Tibial nerve (tissue), 4 donors: ENCODE data around the gene GRPEL2. TPM values are rescaled to one million over a fixed set of nuclear protein-coding genes. Genes with fewer than 3 reads are reported as not detected.

Experiments
- DNase-seq, 2 donors: peaks; one replicate each; pipeline ENCODE4 v3.0.0-alpha.2; 2019; ENCODE audit warnings: low spot score in 2 of 2
- H3K27ac ChIP-seq, 4 donors: fragments of 200-600 bp; sonication (generic) in 3 of 4; one replicate each; pipeline ENCODE4 v1.5.1; 2017 to 2019; ENCODE audit warnings: mild to moderate bottlenecking in 1 of 4
- H3K27me3 ChIP-seq, 2 donors: fragments of 200-600 bp; sonication (generic) in 1 of 2; one replicate each; pipeline versions ENCODE4 v1.5.1 to v1.6.0; 2017 to 2019
- H3K36me3 ChIP-seq, 3 donors: fragments of 200-600 bp; sonication (generic); one replicate each; pipeline ENCODE4 v1.5.1; 2018 to 2019
- H3K4me1 ChIP-seq, 4 donors: fragments of 200-600 bp; sonication (generic) in 3 of 4; one replicate each; pipeline ENCODE4 v1.5.1; 2017 to 2019
- H3K4me3 ChIP-seq, 4 donors: fragments of 200-600 bp; sonication (generic) in 3 of 4; one replicate each; pipeline ENCODE4 v1.5.1; 2017 to 2019; ENCODE audit warnings: mild to moderate bottlenecking in 1 of 4, moderate library complexity in 1 of 4
- H3K9me3 ChIP-seq, 4 donors: fragments of 200-600 bp; sonication (generic) in 3 of 4; one replicate each; pipeline ENCODE4 v1.5.1; 2017 to 2019
- CTCF ChIP-seq, 5 experiments: fragments of 200-600 bp in 3 of 5; fragments of 450-650 bp in 2 of 5; sonication (generic) in 3 of 5; IDR thresholded peaks; one replicate each; pipeline ENCODE4 v1.5.1; 2016 to 2019; ENCODE audit warnings: antibody characterized with exemption in 5 of 5, mild to moderate bottlenecking in 3 of 5, moderate library complexity in 2 of 5
- EP300 ChIP-seq, 2 donors: sonication (generic); formaldehyde crosslinking; IDR thresholded peaks; one replicate each; pipeline ENCODE4 v1.6.1; 2017; ENCODE audit warnings: antibody characterized with exemption in 2 of 2, mild to moderate bottlenecking in 1 of 2
- POLR2A ChIP-seq, 2 donors: fragments of 450-650 bp; IDR thresholded peaks; one replicate each; pipeline ENCODE4 v1.6.1; 2017; ENCODE audit warnings: antibody characterized with exemption in 2 of 2, mild to moderate bottlenecking in 2 of 2, moderate library complexity in 2 of 2
- WGBS, 2 donors: methylation state at CpG; one replicate each; pipeline ENCODE4 v1.1.5; 2018; 5-methylcytosine and 5-hydroxymethylcytosine counted together
- total RNA-seq, 4 donors: library from RNA; depleted of rRNA; stranded (reverse); fragments of >200 nt; gene quantifications; one replicate each; pipeline ENCODE4 v1.1.0, GENCODE V29; 2016

GRPEL2 gene
- total RNA-seq, 4 donors from 2014 or later, result 6.5 to 13.5 (median 10.3) TPM

GRCh38 chr5:149360272-149360671, 15.0 kb downstream of the GRPEL2 start:
- H3K27ac ChIP-seq, result no peak overlapping the region
- H3K4me3 ChIP-seq, result no peak overlapping the region
- 57 to 83% methylated on average over 1 of the region's 1 CpG for WGBS, 2 donors
- peaks cover 0 to 22% (median 1%) of the 10 kb centered on the region in 4 donors for H3K4me1 ChIP-seq
- no peak for DNase-seq
- no peaks in the 10 kb centered on the region for H3K27me3 ChIP-seq
- H3K36me3 ChIP-seq, result peaks cover 0 to 8% (median 0%) of the 10 kb centered on the region in 3 donors
- TF ChIP-seq CTCF (IDR thresholded peaks at IDR 0.05) (no peak), POLR2A (IDR thresholded peaks at IDR 0.05) (no peak), EP300 (IDR thresholded peaks at IDR 0.05) (no peak)
- H3K9me3 ChIP-seq, result no peaks in the 10 kb centered on the region

- 86 to 87% methylated on average over 11 to 12 of the region's 12 CpGs for WGBS, 2 donors
- H3K4me1 ChIP-seq, result peaks cover 0 to 22% (median 2%) of the 10 kb centered on the region in 4 donors
- no peak for TF ChIP-seq CTCF (IDR thresholded peaks at IDR 0.05)
- no peak for TF ChIP-seq POLR2A (IDR thresholded peaks at IDR 0.05)
- no peak for TF ChIP-seq EP300 (IDR thresholded peaks at IDR 0.05)
These were observed 17.2 kb downstream of the GRPEL2 start for GRCh38 chr5:149362541-149362940.

GRCh38 chr5:149363358-149363757, 18.1 kb downstream of the GRPEL2 start:
- H3K4me1 ChIP-seq, result peaks cover 0 to 23% (median 3%) of the 10 kb centered on the region in 4 donors
- H3K27ac ChIP-seq, result no peak overlapping the region
- peaks cover 0 to 6% (median 0%) of the 10 kb centered on the region in 3 donors for H3K36me3 ChIP-seq
- no peak for TF ChIP-seq EP300 (IDR thresholded peaks at IDR 0.05)
- TF ChIP-seq CTCF (IDR thresholded peaks at IDR 0.05), result no peak
- TF ChIP-seq POLR2A (IDR thresholded peaks at IDR 0.05), result no peak
- H3K4me3 ChIP-seq, result no peak overlapping the region
- DNase-seq, result no peak
- no peaks in the 10 kb centered on the region for H3K27me3 ChIP-seq
- H3K9me3 ChIP-seq, result no peaks in the 10 kb centered on the region

More at GRCh38 chr5:149362541-149362940, 17.2 kb downstream of the GRPEL2 start:
- Histone ChIP-seq H3K27ac (no peak overlapping the region), H3K9me3 (no peaks in the 10 kb centered on the region), H3K36me3 (peaks cover 0 to 6% (median 0%) of the 10 kb centered on the region in 3 donors), H3K4me3 (no peak overlapping the region), H3K27me3 (no peaks in the 10 kb centered on the region)
- DNase-seq, result no peak

DNA sequence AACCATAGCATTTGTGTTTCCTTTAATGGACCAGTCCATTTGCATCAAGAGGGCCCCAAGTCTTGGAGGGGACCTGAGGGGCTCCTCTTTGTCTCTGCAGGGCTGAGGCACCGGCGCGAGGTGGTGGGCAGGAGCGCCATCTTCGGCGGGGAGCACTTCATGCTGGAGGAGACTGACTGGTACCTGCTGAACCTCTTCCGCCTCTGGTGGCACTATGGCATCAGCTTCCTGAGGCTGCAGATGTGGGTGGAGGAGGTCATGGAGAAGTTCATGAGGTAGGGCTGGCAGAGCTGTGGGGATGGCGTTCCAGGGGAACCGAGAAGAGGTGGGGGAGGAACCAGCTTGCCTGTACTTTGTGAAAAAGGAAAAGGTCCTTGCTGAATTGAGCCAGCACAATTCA, 18.6 kb downstream of the GRPEL2 start:
- H3K4me3 ChIP-seq, result no peak overlapping the region
- WGBS, 2 donors, result 87 to 93% methylated on average over 9 of the region's 9 CpGs
- no peaks in the 10 kb centered on the region for H3K27me3 ChIP-seq
- DNase-seq, result no peak
- H3K36me3 ChIP-seq, result peaks cover 0 to 6% (median 0%) of the 10 kb centered on the region in 3 donors
- peaks cover 0 to 17% (median 3%) of the 10 kb centered on the region in 4 donors for H3K4me1 ChIP-seq
- H3K9me3 ChIP-seq, result no peaks in the 10 kb centered on the region
- H3K27ac ChIP-seq, result no peak overlapping the region
- TF ChIP-seq EP300 (IDR thresholded peaks at IDR 0.05) (no peak), POLR2A (IDR thresholded peaks at IDR 0.05) (no peak), CTCF (IDR thresholded peaks at IDR 0.05) (no peak)

DNA sequence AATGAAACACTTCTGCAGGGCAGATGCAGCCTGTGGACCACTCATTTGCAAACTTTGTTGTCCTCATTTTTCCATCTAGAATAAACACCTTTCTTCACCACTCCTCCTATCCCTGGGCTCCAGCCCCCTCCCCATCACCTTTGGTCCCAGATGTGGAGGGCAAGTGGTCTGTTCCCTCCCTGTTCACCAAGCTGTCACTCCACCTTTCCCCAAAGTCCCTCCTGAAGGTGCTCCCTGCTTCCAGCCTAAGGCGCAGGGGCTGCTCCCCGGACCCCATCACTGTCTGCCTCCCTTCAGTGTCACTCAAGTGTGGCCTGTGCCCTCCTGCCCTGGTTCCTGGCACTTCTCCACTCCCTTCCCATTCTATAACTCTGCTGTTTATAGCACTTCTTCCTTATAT, 19.4 kb downstream of the GRPEL2 start:
- no peaks in the 10 kb centered on the region for H3K9me3 ChIP-seq
- peaks cover 0 to 6% (median 0%) of the 10 kb centered on the region in 3 donors for H3K36me3 ChIP-seq
- WGBS, 2 donors, result 90 to 98% methylated on average over 2 of the region's 2 CpGs
- no peak for DNase-seq
- H3K27ac ChIP-seq, result no peak overlapping the region
- no peak for TF ChIP-seq EP300 (IDR thresholded peaks at IDR 0.05)
- TF ChIP-seq POLR2A (IDR thresholded peaks at IDR 0.05), result no peak
- no peak for TF ChIP-seq CTCF (IDR thresholded peaks at IDR 0.05)
- H3K27me3 ChIP-seq, result no peaks in the 10 kb centered on the region
- no peak overlapping the region for H3K4me3 ChIP-seq
- H3K4me1 ChIP-seq, result peaks cover 0 to 9% (median 3%) of the 10 kb centered on the region in 4 donors
